Epithelial cell of proximal tubule (primary cell): ENCODE data around the gene PLIN4. TPM values are rescaled to one million over a fixed set of nuclear protein-coding genes. Genes with fewer than 3 reads are reported as not detected.

Experiments
- DNase-seq: peaks from one replicate; pipeline ENCODE4 v3.0.0-alpha.2; 2011; ENCODE audit warnings: low read depth
- H3K4me3 ChIP-seq: 2 replicates; pipeline ENCODE4 v1.5.1; 2011; ENCODE audit warnings: low read depth, mild to moderate bottlenecking, low read length
- CTCF ChIP-seq: conservative IDR thresholded peaks from 2 replicates; pipeline ENCODE4 v1.5.1; 2012; ENCODE audit warnings: low read depth, mild to moderate bottlenecking, low read length
- total RNA-seq: library from RNA; depleted of rRNA; stranded (reverse); fragments of >200 nt; gene quantifications from 2 replicates; pipeline ENCODE4 v1.2.3, GENCODE V29; 2015

PLIN4 gene
- total RNA-seq, 1 donor from 2014 or later, result not detected

- H3K4me3 ChIP-seq, result no peak overlapping the region
- DNase-seq, result no peak
- no peak for TF ChIP-seq CTCF
Observed at GRCh38 chr19:4516199-4516938, 1.9 kb downstream of the PLIN4 start.

- TF ChIP-seq CTCF, result no peak
- DNase-seq, result no peak
- H3K4me3 ChIP-seq, result no peak overlapping the region
Observed at GRCh38 chr19:4515732-4516131, 2.6 kb downstream of the PLIN4 start.

- TF ChIP-seq CTCF, result no peak
- H3K4me3 ChIP-seq, result no peak overlapping the region
- no peak for DNase-seq
Observed at GRCh38 chr19:4513248-4513647, 5.0 kb downstream of the PLIN4 start.

- no peak for TF ChIP-seq CTCF
- DNase-seq, result no peak
- H3K4me3 ChIP-seq, result no peak overlapping the region
Observed at GRCh38 chr19:4512070-4512469, 6.2 kb downstream of the PLIN4 start.

GRCh38 chr19:4511300-4512054, 6.8 kb downstream of the PLIN4 start:
- TF ChIP-seq CTCF, result no peak
- no peak for DNase-seq
- H3K4me3 ChIP-seq, result no peak overlapping the region

GRCh38 chr19:4510435-4511255, 7.6 kb downstream of the PLIN4 start:
- DNase-seq, result no peak
- no peak for TF ChIP-seq CTCF
- H3K4me3 ChIP-seq, result no peak overlapping the region
